ENCODE measurements around the gene PRPH2. TPM values are rescaled to one million over a fixed set of nuclear protein-coding genes. Genes with fewer than 3 reads are reported as not detected.
"Not testable (repeated sequence)": the region's sequence is repeated elsewhere in the genome, so short reads cannot be mapped to it uniquely, and the experiment has no call there.

Gene PRPH2
- polyA plus RNA-seq, 6 donors from 2014 or later, result 0.13 to 0.36 (median 0.23) TPM; not detected in 2

GRCh38 chr6:42751055-42751454 is 28.7 kb upstream of the PRPH2 start:
- no peak for DNase-seq
- no peak for ATAC-seq (ENCODE audit: low read depth in 2 of 2)
- Mint-ChIP-seq H3K4me1 (peaks cover 19 to 39% (median 29%) of the 10 kb centered on the region in 3 donors), H3K9me3 (no peaks in the 10 kb centered on the region), H3K4me3 (no peak overlapping the region), H3K36me3 (peaks cover 0 to 9% of the 10 kb centered on the region in 2 donors), H3K27me3 (no peaks in the 10 kb centered on the region), H3K27ac (peak overlapping the region in 1 of 6 donors; percentile 34)

- Mint-ChIP-seq H3K27ac (peak overlapping the region in 2 of 6 donors; percentile 54 to 82), H3K27me3 (no peaks in the 10 kb centered on the region), H3K36me3 (peaks cover 4 to 12% of the 10 kb centered on the region in 2 donors), H3K4me3 (peak overlapping the region in 7 of 8 donors; percentile 91 to 100 (median 99)), H3K9me3 (peaks cover 0 to 5% (median 2%) of the 10 kb centered on the region in 7 donors), H3K4me1 (peaks cover 21 to 44% (median 30%) of the 10 kb centered on the region in 3 donors)
- DNase-seq (no peak), ATAC-seq (ENCODE audit: low read depth in 2 of 2) (no peak)
Observed at GRCh38 chr6:42748203-42748898, 26.0 kb upstream of the PRPH2 start.

DNA sequence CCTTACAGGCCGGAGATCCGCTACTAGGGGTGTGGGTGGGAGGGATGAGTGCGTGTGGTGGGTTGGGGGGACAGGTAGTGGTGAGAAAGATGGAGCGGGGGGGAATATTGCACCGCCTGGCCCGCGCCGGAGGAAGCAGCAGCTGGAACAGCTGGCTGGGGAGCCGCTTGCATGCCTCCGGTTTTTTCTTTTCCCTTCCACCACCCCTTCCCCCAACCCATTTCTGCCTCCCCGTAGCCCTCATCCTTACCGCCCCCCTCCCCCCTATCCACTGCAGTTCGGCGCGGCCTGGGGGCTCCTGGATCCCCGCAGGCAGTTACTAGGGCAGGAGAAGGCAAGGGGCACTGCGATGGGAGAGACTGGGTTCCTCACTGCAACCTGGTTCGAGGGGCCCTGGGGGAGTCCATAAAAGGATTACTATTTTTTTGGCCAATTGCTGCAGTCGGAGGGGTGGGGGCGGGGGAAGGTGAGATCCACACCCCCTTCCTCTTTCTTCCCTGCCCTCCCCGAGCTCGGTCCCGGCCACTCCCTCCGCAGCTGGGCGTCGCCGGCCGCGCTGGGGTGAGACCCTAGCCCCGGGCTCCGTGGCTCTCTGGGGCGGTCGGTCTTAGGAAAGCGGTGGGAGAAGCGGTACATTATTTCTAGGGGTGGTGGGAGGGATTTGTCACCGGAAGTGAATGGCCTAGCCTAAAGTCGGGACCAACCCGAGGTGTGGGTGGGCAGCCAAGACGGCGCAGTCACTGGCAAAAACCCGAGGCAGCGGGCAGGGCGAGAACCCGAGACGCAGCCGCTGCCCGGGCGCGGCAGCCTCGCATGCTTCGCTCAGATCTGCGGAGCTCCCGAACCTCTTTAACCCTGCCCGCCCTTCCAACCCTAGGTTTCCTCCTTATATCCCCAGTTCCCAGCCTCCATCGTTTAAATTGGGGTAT is 24.3 kb upstream of the PRPH2 start:
- Mint-ChIP-seq H3K4me1 (peaks cover 25 to 44% (median 30%) of the 10 kb centered on the region in 3 donors), H3K36me3 (peaks cover 4 to 7% of the 10 kb centered on the region in 2 donors), H3K27ac (peak overlapping the region; percentile 93 to 100 (median 98)), H3K4me3 (peak overlapping the region; percentile 91 to 100 (median 100)), H3K9me3 (peaks cover 0 to 12% (median 2%) of the 10 kb centered on the region in 7 donors), H3K27me3 (no peaks in the 10 kb centered on the region)
- ATAC-seq (ENCODE audit: low read depth in 2 of 2), result peak; percentile 54 to 62
- peak; percentile 86 for DNase-seq

DNA sequence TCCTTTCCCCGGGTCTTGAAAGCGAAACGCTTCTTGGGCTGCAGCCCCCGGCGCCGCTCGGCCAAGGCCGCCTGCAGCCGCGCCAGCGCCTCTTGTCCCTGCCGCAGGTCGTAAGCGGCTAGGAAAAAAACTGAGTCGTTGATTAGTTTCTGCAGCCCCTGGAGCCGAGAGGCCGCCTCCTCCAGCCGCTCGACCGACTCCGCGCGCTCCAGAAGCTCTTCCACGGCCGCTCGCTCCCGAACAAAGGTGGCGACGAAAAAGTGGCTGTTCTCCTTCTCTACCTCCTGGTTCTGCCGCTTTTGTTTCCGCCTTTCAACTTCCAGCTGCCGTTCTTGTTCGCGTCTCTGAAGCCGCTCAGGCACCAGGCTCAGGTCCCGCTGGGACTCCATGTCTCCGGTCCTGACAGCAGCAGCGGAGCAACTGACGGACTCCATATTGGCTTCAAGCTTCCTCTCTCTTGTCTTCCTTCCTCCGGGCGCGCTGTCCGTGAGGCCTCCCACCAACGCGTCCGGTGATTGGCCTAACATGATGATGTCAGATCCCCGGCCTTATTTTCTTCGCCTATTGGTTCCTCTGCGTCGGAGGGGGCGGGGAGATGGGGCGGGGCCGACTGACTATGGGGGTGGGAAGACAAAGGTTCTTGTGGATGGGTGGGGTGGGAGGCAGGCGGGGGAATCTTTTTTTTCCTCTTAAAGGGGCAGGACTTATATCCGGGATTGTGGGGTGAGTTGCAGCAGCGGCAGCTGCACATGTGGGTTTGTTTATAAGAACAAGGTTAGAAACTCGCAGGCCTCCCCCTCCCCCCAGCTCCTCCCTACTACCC is 23.5 kb upstream of the PRPH2 start, which contains the start of gene TBCC:
Gene TBCC (minus strand): TSS at position 464 of the 823 bp plus-strand sequence. CDS start 30 bp downstream, at position 434.
- Mint-ChIP-seq H3K27ac (peak within 1 kb of the TSS; percentile 98 to 100 (median 100)), H3K9me3 (peaks cover 0 to 12% (median 2%) of the 10 kb centered on the region in 7 donors), H3K4me3 (peak within 1 kb of the TSS; percentile 91 to 100 (median 100)), H3K4me1 (peaks cover 25 to 40% (median 30%) of the 10 kb centered on the region in 3 donors), H3K36me3 (peaks cover 4 to 7% of the 10 kb centered on the region in 2 donors), H3K27me3 (no peaks in the 10 kb centered on the region)
- peak; percentile 92 for DNase-seq
- ATAC-seq (ENCODE audit: low read depth in 2 of 2), result peak; percentile 76 to 79

DNA sequence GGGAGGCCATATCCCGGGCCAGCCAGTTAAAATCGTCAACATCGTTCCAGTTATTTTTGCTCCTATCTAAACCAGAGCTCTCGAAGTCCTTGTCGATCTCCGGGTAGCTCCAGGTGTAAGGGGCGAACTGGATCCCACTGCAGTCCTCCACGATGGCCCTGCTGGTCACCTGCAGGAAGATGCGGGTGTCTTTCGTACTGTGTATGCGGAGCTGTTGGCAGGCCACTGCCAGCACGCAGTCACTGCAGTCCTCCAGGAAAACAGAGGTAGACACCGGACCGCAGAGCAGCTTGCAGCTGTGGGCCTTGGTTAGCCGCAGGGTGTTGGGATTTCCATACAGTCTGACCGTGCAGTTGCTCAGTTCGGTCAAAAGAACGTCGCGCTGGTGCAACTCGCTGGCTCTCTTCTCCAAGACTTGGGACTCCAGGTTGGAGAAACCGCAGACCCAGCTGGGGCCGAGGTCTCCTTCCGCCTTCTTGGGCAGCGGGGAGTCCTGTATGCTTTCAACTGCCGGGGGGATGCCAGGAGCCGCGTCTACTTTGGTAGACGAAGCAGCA is 22.8 kb upstream of the PRPH2 start:
- ATAC-seq (ENCODE audit: low read depth in 2 of 2), result no peak
- Mint-ChIP-seq H3K36me3 (peaks cover 4 to 7% of the 10 kb centered on the region in 2 donors), H3K4me3 (peak overlapping the region; percentile 91 to 100 (median 100)), H3K27ac (peak overlapping the region in 5 of 6 donors; percentile 98 to 100 (median 99)), H3K4me1 (peaks cover 25 to 36% (median 30%) of the 10 kb centered on the region in 3 donors), H3K27me3 (no peaks in the 10 kb centered on the region), H3K9me3 (peaks cover 0 to 12% (median 2%) of the 10 kb centered on the region in 7 donors)
- DNase-seq, result no peak

- H3K4me1 Mint-ChIP-seq, result peaks cover 25 to 36% (median 29%) of the 10 kb centered on the region in 3 donors
- ATAC-seq (ENCODE audit: low read depth in 2 of 2), result no peak
- H3K36me3 Mint-ChIP-seq, result peaks cover 4 to 7% of the 10 kb centered on the region in 2 donors
- no peak for DNase-seq
- peaks cover 0 to 12% (median 2%) of the 10 kb centered on the region in 7 donors for H3K9me3 Mint-ChIP-seq
- H3K27ac Mint-ChIP-seq, result peak overlapping the region in 2 of 6 donors; percentile 33 to 62
- no peaks in the 10 kb centered on the region for H3K27me3 Mint-ChIP-seq
- H3K4me3 Mint-ChIP-seq, result peak overlapping the region; percentile 91 to 100 (median 100)
Observed at GRCh38 chr6:42744351-42744893, 22.0 kb upstream of the PRPH2 start.

GRCh38 chr6:42742116-42742894 is 19.9 kb upstream of the PRPH2 start:
- no peak for ATAC-seq (ENCODE audit: low read depth in 2 of 2)
- H3K27ac Mint-ChIP-seq, result peak overlapping the region in 2 of 6 donors; percentile 49 to 67

GRCh38 chr6:42740725-42741124 is 18.3 kb upstream of the PRPH2 start:
- no peak overlapping the region for H3K27ac Mint-ChIP-seq

More at GRCh38 chr6:42742116-42742894, 19.9 kb upstream of the PRPH2 start:
- Mint-ChIP-seq H3K27me3 (no peaks in the 10 kb centered on the region), H3K36me3 (peaks cover 4 to 7% of the 10 kb centered on the region in 2 donors), H3K4me1 (peaks cover 13 to 16% (median 13%) of the 10 kb centered on the region in 3 donors), H3K9me3 (peaks cover 0 to 12% (median 2%) of the 10 kb centered on the region in 7 donors), H3K4me3 (peak overlapping the region in 4 of 8 donors; percentile 47 to 72 (median 54))
- DNase-seq, result no peak

GRCh38 chr6:42735976-42736375 is 13.6 kb upstream of the PRPH2 start:
- H3K27me3 Mint-ChIP-seq, result no peaks in the 10 kb centered on the region
- peaks cover 0 to 5% (median 0%) of the 10 kb centered on the region in 3 donors for H3K4me1 Mint-ChIP-seq
- H3K4me3 Mint-ChIP-seq, result no peak overlapping the region
- no peaks in the 10 kb centered on the region for H3K9me3 Mint-ChIP-seq
- H3K36me3 Mint-ChIP-seq, result no peaks in the 10 kb centered on the region
- DNase-seq, result no peak
- ATAC-seq (ENCODE audit: low read depth in 2 of 2), result no peak
- no peak overlapping the region for H3K27ac Mint-ChIP-seq

More at GRCh38 chr6:42740725-42741124, 18.3 kb upstream of the PRPH2 start:
- DNase-seq, result no peak
- Mint-ChIP-seq H3K27me3 (no peaks in the 10 kb centered on the region), H3K36me3 (peaks cover 1 to 3% of the 10 kb centered on the region in 2 donors), H3K9me3 (peaks cover 0 to 9% (median under 1%) of the 10 kb centered on the region in 7 donors), H3K4me3 (no peak overlapping the region), H3K4me1 (peaks cover 8 to 11% (median 9%) of the 10 kb centered on the region in 3 donors)
- ATAC-seq (ENCODE audit: low read depth in 2 of 2), result no peak

GRCh38 chr6:42733867-42734481 is 11.6 kb upstream of the PRPH2 start:
- H3K9me3 Mint-ChIP-seq; DNase-seq; H3K4me1 Mint-ChIP-seq; H3K27me3 Mint-ChIP-seq; H3K36me3 Mint-ChIP-seq; ATAC-seq (ENCODE audit: low read depth in 2 of 2); H3K4me3 Mint-ChIP-seq: not testable (repeated sequence)
- peak overlapping the region in 1 of 6 donors; percentile 36 for H3K27ac Mint-ChIP-seq

DNA sequence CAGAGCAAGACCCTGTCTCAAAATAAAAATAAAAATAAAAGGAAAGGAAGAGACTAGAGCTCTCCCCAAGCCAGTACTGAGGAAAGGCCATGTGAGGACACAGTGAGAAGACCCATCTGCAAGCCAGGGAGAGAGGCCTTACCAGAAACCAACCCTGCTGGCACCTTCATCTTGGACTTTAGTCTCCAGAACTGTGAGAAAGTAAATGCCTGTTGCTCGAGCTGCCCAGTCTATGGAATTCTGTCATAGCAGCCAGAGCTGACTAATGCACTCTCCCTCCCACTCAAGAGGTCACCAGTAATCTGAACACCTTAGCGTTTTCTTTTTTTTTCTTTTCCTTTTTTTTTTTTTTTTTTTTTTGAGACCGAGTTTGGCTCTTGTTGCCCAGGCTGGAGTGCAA is 7.3 kb upstream of the PRPH2 start:
- DNase-seq (no peak), ATAC-seq (ENCODE audit: low read depth in 2 of 2) (no peak)
- Mint-ChIP-seq H3K4me1 (peaks cover 11 to 29% (median 22%) of the 10 kb centered on the region in 3 donors), H3K27me3 (no peaks in the 10 kb centered on the region), H3K36me3 (no peaks in the 10 kb centered on the region), H3K9me3 (no peaks in the 10 kb centered on the region), H3K4me3 (peak overlapping the region in 1 of 8 donors; percentile 54), H3K27ac (peak overlapping the region in 1 of 6 donors; percentile 22)
